Hematopoietic multipotent progenitor cell treated with erythropoietin and hydrocortisone succinate and interleukin-3 and kit ligand, for 8 days (in vitro differentiated cells): Measurements from ENCODE around the gene MRAS.
A peak's percentile ranks its signal among the peaks of the same experiment; 100 is the strongest.
"Not testable (repeated sequence)": the region's sequence is repeated elsewhere in the genome, so short reads cannot be mapped to it uniquely, and the experiment has no call there.

Experiments used
- DNase-seq: peaks from one replicate; pipeline ENCODE4 v3.0.0-alpha.2; 2015

Gene MRAS

GRCh38 chr3:138426754-138427153 is 78.4 kb downstream of the MRAS start:
- DNase-seq = not testable (repeated sequence)

DNA sequence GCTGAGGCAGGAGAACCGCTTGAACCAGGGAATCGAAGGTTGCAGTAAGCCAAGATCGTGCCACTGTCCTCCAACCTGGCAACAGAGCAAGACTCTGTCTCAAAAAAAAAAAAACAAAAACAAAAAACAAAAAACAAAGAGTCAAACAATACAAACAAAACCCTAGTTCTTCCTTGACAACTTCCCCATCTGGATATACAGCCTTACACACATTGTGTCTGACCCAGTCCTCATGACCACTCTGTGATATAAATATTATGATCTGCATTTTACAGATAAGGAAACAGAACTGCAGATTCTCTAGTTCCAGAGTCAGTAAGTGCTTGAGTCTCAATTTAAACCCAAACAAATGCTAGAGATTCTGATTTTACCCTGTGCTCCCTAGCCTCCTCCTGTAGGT is 81.3 kb downstream of the MRAS start:
- peak; percentile 29 for DNase-seq

DNA sequence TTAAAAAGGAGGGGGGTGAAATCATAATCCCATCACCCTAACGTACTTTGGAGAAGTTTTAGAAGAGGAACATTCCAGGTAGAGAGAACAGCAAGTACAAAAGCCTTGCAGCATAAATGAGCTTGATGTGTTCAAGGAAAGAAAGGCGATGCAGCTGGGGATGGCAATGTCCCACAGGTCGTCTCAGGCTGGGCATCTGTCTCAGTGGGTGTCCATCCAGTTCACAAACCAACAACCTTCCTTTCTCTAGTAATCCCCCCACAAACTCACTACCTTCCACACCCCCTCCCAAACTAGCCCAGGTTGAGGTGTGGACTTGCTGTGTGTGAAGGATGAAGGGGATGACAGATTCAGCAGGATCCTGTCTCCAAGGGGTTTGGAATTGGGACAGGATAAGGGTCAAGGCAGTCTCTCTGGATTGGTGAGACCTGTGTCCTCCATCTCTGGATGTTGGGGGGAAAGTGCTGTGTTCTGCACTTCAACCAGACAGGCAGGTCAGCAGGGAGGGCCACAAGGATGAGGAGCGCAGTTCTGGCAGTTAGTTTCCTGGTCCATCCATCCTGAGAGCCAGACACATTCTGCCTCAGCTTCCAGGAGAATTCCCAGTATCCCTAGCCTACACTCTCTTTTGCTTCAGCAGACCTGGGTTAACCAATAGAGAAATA is 84.3 kb downstream of the MRAS start:
- no peak for DNase-seq

- DNase-seq = no peak
These were observed 85.5 kb downstream of the MRAS start for GRCh38 chr3:138433892-138434275.

DNA sequence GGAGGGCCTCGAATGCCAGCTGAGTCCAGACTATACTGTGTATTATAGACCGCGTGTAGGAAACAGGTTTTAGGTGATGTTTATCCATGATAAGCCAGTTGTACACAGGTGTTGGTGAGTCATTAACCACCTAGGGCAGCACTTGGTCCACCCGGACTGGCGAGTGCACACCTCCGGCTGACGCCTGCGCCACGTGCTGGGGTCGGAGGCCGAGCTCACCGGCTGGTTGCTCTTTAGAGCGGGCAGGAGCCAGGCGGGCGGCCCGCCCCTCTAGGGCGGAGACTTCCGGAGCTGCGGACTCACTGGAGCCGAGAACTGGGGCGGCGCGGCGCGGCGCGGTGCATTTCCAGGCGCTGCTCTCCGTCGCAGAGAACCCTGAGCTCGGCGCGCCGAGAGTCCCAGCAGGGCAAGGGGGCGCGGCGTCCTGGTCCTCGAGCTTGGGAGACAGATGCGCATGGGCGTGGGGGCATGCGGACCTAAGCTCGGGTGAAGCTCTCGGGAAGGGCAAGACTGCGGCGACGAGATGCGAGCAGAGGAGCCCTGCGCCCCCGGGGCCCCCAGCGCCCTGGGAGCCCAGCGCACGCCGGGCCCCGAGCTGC is 86.0 kb downstream of the MRAS start, which contains the start of gene ESYT3:
TSS of gene ESYT3 (plus strand) at position 341 of the 599 bp plus-strand sequence. CDS start at position 524, 183 bp downstream.
- peak; percentile 67 for DNase-seq

DNA sequence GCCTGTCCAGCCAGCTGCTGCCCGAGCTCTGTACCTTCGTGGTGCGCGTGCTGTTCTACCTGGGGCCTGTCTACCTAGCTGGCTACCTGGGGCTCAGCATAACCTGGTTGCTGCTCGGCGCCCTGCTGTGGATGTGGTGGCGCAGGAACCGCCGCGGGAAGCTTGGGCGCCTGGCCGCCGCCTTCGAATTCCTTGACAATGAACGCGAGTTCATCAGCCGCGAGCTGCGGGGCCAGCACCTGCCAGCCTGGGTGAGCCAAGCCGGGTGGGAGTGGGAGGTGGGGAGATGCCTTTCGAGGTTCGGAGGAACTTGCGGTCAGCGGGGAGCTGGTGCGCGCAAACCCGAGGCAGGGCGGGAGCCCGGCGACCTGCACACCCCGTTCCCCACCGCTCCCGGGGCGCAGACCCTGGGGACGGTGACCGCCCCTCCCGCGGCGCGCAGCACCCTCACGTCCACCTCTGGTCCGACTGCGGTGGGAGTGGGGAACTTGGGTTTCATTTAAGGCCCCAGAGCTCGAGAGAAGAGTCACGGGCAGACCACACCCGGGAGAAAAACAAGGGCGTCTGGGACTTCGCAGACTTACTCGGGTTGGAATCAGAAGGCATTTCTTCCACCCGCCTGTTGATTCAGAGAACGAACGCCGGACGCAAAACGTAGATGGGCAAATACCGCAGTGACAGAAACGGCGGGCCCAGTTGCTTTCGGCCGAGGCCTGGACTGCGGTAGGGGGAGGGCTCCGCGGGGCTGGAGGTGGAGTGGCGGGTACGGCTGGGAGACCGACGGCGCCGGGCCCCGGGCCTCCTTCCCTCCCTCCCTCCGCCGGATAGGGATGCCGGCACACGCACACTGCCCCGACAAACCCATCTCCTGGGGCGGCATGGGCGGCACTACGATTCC is 86.7 kb downstream of the MRAS start:
- DNase-seq = no peak

DNA sequence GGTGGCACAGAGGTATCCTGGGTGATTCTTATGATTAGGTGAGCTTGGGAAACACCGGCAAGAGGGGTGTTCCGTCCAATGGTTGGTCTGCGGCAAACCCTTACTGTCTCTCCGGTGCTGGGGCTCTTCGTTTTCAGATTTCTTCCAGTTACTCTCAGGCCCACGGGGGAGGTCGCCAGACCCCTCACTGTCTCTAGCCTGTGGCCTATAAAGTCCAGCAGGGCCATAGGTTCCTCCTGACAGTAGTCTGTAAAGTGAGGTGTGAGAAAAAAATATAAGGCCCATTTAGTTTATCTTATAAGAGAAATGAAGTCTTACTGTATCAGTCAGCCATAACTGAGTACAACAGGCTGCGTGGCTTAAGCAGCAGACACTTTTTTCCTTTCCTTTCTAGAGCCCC is 87.5 kb downstream of the MRAS start:
- DNase-seq = no peak

DNA sequence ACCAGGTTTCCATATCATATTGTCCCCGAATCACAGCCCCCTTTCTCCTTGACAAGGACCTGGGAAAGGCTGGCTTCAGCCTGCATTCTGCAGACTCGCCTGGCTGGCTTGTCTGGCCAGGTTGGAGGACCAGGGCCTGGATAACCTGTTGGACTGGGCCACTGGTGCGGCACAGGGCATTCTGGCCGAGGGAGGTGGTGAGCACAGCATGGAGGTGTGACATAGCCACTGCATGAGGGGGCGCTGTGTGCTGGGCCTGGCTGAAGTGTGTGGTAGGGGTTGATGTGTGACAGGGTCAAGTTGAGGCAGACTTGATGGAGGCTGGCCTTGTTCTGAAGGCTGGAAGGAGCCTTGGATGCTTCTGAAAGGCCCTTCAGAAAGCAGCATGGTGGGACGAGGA is 88.9 kb downstream of the MRAS start:
- DNase-seq = no peak

DNA sequence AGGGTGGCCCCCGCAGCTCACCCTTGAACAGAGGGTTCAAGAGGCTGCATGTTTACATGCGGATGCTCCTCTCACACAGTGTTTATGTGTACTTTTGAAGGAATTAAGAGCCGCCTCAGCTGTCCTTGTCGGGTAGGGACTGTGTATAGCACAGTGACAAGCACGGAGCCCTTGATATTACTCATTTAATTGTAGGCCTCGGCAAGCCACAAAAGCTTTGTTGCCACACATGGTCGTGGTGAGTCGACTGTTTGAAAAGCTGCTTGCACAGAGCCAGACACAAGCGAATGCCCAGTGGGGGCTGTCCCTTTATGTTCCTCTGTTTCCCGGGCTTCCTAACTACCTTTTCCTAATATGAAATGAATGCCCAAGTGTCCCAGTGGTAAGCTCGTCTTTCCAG is 90.5 kb downstream of the MRAS start:
- DNase-seq = no peak

DNA sequence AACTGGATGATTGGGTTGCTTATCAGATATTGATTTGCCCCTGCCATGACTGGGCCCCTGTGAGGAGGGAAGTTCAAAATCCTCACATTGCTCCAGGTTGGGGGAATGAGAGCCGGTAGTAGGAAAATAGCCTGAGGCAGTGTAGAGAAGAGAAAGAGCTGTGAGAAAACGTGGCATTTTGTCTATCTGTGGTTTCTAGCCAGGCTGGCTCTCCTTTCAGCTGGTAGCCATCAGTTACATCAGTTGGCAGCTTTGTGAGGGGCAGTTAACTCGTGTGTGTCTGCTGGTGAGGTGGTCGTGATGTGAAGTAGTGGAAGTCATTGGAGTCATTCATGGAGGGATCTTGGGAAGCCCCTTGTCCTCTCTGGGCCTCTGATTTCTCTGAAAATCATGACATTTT is 91.3 kb downstream of the MRAS start:
- no peak for DNase-seq

DNA sequence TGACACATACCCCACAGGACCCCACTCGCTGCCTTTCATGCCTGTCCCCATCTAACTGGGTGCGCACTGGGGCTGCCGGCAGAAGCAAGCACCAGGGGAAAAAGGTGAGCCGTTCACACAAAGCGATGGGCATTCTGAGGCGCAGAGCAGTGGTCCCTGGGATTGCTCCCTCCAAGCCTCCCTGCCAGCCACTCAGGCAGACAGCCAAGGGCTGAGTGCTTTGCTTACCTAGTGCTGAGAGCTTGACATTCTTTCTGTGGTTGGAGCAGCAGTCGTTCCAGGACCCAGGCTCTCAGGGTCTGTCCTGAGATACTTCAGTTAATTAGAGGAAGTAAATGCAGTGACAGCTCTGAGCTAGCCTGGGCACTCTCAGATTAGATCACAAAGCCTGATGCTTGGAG is 91.7 kb downstream of the MRAS start:
- peak; percentile 10 for DNase-seq

DNA sequence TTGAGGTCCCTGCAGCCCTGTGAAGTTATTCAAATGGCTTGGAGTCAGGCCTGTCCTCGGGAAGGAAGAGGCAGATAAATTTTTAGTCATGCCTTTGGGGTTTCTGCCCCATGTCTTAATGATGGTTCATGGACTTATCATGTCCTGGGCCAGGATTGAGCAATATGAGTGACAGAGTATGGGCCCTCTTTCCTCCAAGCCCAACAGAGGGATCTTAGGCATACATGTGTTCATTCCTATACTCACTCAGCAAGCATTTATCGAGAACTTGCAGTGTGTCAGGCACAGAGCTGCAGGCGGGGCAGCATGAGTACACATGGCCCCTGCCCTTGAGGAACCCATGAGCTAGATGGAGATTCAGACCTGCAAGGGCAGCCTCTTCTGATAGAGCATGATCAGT is 92.2 kb downstream of the MRAS start:
- DNase-seq = no peak

- DNase-seq = no peak
These were observed 92.9 kb downstream of the MRAS start for GRCh38 chr3:138441256-138441655.

GRCh38 chr3:138441742-138442141 is 93.4 kb downstream of the MRAS start:
- DNase-seq = no peak

DNA sequence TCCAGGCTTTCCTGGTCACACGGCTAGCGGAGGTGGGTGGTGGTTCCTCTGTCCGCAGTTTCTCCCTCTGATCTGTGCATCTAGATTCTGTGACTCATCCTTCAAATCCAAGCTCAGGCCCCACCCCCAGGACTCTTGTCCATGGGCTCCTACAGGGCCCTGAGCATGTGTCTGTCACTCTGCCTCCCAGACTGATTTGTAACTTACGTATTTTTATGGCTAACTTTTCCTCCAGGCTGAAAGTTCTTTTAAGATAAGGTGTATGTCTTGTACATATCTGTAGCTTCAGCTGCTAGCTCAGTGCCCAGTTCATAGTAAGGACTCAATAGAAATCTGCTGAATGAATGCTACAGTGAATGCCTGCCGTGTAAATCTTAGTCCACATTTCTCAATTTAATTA is 94.1 kb downstream of the MRAS start:
- DNase-seq = peak; percentile 30

DNA sequence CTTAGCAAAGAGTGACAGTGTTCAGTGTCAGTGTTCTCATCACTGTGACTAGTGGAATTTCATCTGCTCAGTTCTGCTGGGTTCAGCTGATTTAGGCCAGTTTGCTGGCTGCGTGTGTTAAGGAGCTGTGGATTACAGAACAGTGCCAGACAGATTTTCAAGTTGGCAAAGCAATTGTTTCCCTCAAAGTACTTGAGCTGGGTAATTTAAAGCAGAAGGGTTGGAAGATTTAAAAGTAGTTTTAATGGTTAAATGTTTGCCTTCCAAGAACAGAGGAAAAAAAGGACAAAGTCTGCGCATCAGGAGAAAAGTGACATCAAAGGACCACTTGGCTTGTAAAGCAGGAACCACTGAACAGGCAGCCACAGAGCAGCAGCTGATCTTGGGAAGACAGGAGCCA is 94.7 kb downstream of the MRAS start:
- DNase-seq = no peak

DNA sequence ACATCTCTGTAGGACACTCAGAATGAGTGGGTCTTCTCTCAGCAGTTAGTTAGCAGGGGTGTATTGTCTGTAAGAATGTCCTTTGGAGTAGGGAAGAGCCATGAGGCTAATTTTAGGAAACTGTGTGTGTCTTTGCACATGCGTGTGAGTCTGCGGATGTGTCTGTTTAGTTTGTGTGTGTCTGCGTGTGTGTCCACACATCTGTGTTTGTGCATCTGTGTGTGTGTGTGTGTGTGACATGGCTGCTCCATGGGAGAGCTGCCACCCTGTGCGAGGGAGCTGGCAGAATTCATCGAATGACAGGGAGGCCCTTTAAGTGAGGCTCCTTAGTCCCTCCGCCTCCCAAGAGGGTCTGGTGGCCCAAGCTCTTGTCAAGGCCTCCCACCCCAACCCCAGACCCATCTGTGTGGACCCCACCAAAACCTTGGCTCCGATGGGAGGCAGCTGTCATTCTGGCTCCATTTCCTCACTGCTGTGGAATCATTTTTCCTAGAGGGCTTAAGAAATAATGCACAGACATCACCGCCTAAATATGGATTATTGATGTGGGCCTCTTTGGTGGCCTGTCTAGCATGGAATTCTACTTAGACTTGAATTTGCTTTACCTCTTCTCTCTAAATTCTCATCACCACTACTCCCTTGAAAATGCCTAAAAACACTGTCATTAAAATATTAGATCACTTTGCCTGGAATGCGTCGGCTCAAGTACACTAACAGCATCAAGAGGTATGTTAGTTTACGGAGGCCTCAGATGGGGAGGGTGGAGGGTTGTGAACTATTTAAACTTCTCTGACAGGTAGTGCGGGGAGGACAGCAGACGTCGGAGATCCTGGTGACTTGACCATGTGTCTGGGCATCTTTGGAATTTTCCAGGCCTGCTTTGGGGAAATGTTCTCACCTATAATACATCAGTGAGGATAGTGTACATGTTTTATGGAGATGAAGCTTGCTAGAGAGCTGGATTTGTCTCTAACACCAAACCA is 95.4 kb downstream of the MRAS start:
- no peak for DNase-seq

DNA sequence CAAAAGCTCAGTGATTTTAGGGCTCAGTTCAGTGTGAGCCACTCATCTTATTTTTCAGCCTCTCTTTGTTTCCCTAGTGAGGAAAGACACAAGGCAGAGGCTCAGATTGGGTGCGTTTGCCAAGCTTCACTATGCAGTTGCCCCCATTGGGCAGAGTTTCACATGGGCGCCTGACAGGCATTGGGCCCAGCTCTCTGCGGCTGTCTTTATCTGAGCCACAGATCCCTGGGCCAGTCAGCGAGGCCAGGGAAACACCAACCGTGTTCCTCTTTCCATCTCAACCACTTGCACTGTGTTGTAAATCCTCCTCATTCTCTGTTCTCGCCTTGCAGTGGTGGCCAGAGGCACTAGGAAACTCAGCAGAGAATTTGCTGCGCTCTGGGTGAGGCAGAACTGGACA is 96.9 kb downstream of the MRAS start:
- DNase-seq = no peak

GRCh38 chr3:138445654-138446053 is 97.3 kb downstream of the MRAS start:
- no peak for DNase-seq

DNA sequence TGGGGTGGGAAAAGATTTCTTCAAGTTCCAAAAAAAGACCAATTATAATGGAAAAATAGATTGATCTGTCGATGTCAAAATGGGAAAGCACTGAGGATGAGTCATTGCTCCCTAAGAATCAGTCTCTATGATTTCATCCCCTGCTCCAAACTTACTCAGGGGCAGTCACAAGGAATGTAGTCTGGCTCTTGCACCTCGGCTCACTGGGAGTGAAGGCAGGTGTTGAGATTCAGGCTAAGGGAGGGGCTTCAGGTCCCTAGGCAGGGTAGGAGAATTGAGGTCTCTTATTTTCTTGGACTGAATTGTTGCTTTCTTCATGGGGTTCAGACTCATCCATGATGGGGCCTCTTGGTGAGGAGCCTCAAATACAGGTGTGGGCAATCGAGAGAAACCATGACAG is 100.3 kb downstream of the MRAS start:
- DNase-seq = no peak

GRCh38 chr3:138449490-138449889 is 101.1 kb downstream of the MRAS start:
- DNase-seq = no peak

- DNase-seq = no peak
These were observed 101.8 kb downstream of the MRAS start for GRCh38 chr3:138450181-138450580.
